Fibroblast of lung (primary cell): Measurements from ENCODE around the gene MKKS. TPM values are rescaled to one million over a fixed set of nuclear protein-coding genes. Genes with fewer than 3 reads are reported as not detected.
A peak's percentile ranks its signal among the peaks of the same experiment; 100 is the strongest.

Source experiments
- DNase-seq, 2 donors: peaks; one replicate each; pipeline versions ENCODE4 v3.0.0 to v3.0.0-alpha.2; 2010; ENCODE audit warnings: low read depth in 2 of 2
- H2AFZ ChIP-seq: 2 replicates; pipeline ENCODE4 v1.5.1; 2012; ENCODE audit warnings: low read length, control low read depth, inconsistent platforms
- H3K27ac ChIP-seq: 2 replicates; pipeline ENCODE4 v1.5.1; 2011; ENCODE audit warnings: low read length, control low read depth; ENCODE audit not compliant: insufficient read depth
- H3K27me3 ChIP-seq: 2 replicates; pipeline ENCODE4 v1.5.1; 2011; ENCODE audit warnings: mild to moderate bottlenecking, low read length; ENCODE audit not compliant: control insufficient read depth, insufficient read depth
- H3K36me3 ChIP-seq: 2 replicates; pipeline ENCODE4 v1.5.1; 2011; ENCODE audit warnings: low read length; ENCODE audit not compliant: control insufficient read depth, insufficient read depth
- H3K4me1 ChIP-seq: 2 replicates; pipeline ENCODE4 v1.5.1; 2011; ENCODE audit warnings: low read length; ENCODE audit not compliant: control insufficient read depth, insufficient read depth; ENCODE audit errors: extremely low read depth
- H3K4me2 ChIP-seq: 2 replicates; pipeline ENCODE4 v1.5.1; 2011; ENCODE audit warnings: low read length, control low read depth; ENCODE audit not compliant: insufficient read depth; ENCODE audit errors: extremely low read depth
- H3K4me3 ChIP-seq, 4 experiments: fragments of 200-600 bp in 1 of 4; sonication (generic) in 1 of 4; replicated peaks in 1 of 4; 2 replicates each; pipeline ENCODE4 v1.5.1; 2011 to 2016; ENCODE audit warnings: low read length in 4 of 4, low read depth in 3 of 4, mild to moderate bottlenecking in 3 of 4, control low read depth in 2 of 4, inconsistent platforms in 1 of 4, mixed read lengths in 1 of 4; ENCODE audit not compliant: insufficient read depth in 1 of 4; ENCODE audit errors: control extremely low read depth in 1 of 4
- H3K79me2 ChIP-seq: 2 replicates; pipeline ENCODE4 v1.5.1; 2012; ENCODE audit warnings: mild to moderate bottlenecking, low read length, inconsistent platforms; ENCODE audit not compliant: control insufficient read depth, insufficient read depth
- H3K9ac ChIP-seq: 2 replicates; pipeline ENCODE4 v1.5.1; 2011; ENCODE audit warnings: mild to moderate bottlenecking, low read length, control low read depth; ENCODE audit not compliant: insufficient read depth
- H3K9me3 ChIP-seq: 2 replicates; pipeline ENCODE4 v1.5.1; 2012; ENCODE audit warnings: low read depth, low read length; ENCODE audit not compliant: control insufficient read depth, insufficient read depth
- H4K20me1 ChIP-seq: 2 replicates; pipeline ENCODE4 v1.5.1; 2011; ENCODE audit warnings: low read length; ENCODE audit not compliant: control insufficient read depth, insufficient read depth; ENCODE audit errors: extremely low read depth
- CTCF ChIP-seq, 2 donors: IDR thresholded peaks in 1 of 2; conservative IDR thresholded peaks in 1 of 2; 1 replicate in 1 of 2; 2 replicates in 1 of 2; pipeline ENCODE4 v1.5.1; 2011 to 2012; ENCODE audit warnings: low read length in 2 of 2, control low read depth in 1 of 2, inconsistent platforms in 1 of 2, low read depth in 1 of 2, mild to moderate bottlenecking in 1 of 2
- EZH2 ChIP-seq: IDR thresholded peaks from 2 replicates; pipeline ENCODE4 v1.5.1; 2012; ENCODE audit warnings: low read length, control low read depth, mild to moderate bottlenecking; ENCODE audit errors: missing control alignments
- polyA minus RNA-seq: library from RNA; depleted of rRNA, polyadenylated mRNA; stranded (reverse); fragments of >200 nt; gene quantifications from 2 replicates; pipeline ENCODE4 v1.2.3, GENCODE V29; 2011; ENCODE audit warnings: low replicate concordance
- polyA plus RNA-seq, 2 donors: library from polyadenylated mRNA; depleted of rRNA in 1 of 2; stranded (reverse) in 1 of 2; unstranded in 1 of 2; fragments of >200 nt; gene quantifications; 2 replicates each; pipeline ENCODE4 v1.2.1, GENCODE V29; 2011 to 2012; ENCODE audit warnings: missing spikeins in 1 of 2
- total RNA-seq: library from RNA; depleted of rRNA; stranded (reverse); fragments of >200 nt; gene quantifications from 2 replicates; pipeline ENCODE4 v1.2.1, GENCODE V29; 2014

The MKKS gene
- total RNA-seq = 5.9 and 6.4 TPM in 2 replicates
- 13.1 and 13.5 TPM in 2 replicates for polyA plus RNA-seq
- polyA plus RNA-seq (2012) = 7.9 and 9.6 TPM in 2 replicates
- polyA minus RNA-seq = 4.0 and 4.4 TPM in 2 replicates

GRCh38 chr20:10433623-10434466, at the start of gene MKKS:
MKKS (minus strand) TSS chr20:10434222; CDS start chr20:10413514, 20,708 bp downstream.
- peaks cover 2% of the 10 kb centered on the region for H3K4me1 ChIP-seq
- H3K4me3 ChIP-seq = peak within 1 kb of the TSS; percentile 86 to 97 (median 94)
- H3K4me2 ChIP-seq = peak within 1 kb of the TSS; percentile 97
- peak within 1 kb of the TSS; percentile 97 for H2AFZ ChIP-seq
- no peaks in the 10 kb centered on the region for H4K20me1 ChIP-seq
- H3K27me3 ChIP-seq = no peaks in the 10 kb centered on the region
- no peak for TF ChIP-seq CTCF (conservative IDR thresholded peaks at IDR 0.05 in 1 of 2, IDR thresholded peaks at IDR 0.05 in 1 of 2; ENCODE audit: low read depth in 1 of 2, low read length in 2 of 2)
- TF ChIP-seq EZH2 = no peak
- H3K27ac ChIP-seq = peak within 1 kb of the TSS; percentile 78
- H3K9me3 ChIP-seq = no peaks in the 10 kb centered on the region
- H3K9ac ChIP-seq = peak within 1 kb of the TSS; percentile 77
- H3K79me2 ChIP-seq = peaks cover 45% of the 10 kb centered on the region
- peak; percentile 94 for DNase-seq
- H3K36me3 ChIP-seq = no peaks in the 10 kb centered on the region

- Histone ChIP-seq H3K4me2 (no peak overlapping the region), H3K36me3 (no peaks in the 10 kb centered on the region), H3K9ac (no peak overlapping the region), H2AFZ (no peak overlapping the region), H3K27me3 (no peaks in the 10 kb centered on the region), H3K9me3 (no peaks in the 10 kb centered on the region), H4K20me1 (no peaks in the 10 kb centered on the region), H3K4me3 (no peak overlapping the region), H3K4me1 (no peaks in the 10 kb centered on the region), H3K27ac (no peak overlapping the region), H3K79me2 (no peaks in the 10 kb centered on the region)
- no peak for DNase-seq
- TF ChIP-seq CTCF (conservative IDR thresholded peaks at IDR 0.05 in 1 of 2, IDR thresholded peaks at IDR 0.05 in 1 of 2; ENCODE audit: low read depth in 1 of 2, low read length in 2 of 2) = no peak
- no peak for TF ChIP-seq EZH2
Observed at GRCh38 chr20:10483691-10484090, 49.7 kb upstream of the MKKS start.

- TF ChIP-seq EZH2 (no peak), CTCF (conservative IDR thresholded peaks at IDR 0.05 in 1 of 2, IDR thresholded peaks at IDR 0.05 in 1 of 2; ENCODE audit: low read depth in 1 of 2, low read length in 2 of 2) (no peak)
- Histone ChIP-seq H3K4me1 (no peaks in the 10 kb centered on the region), H3K9me3 (no peaks in the 10 kb centered on the region), H3K9ac (no peak overlapping the region), H4K20me1 (no peaks in the 10 kb centered on the region), H3K4me2 (no peak overlapping the region), H3K27ac (no peak overlapping the region), H3K4me3 (no peak overlapping the region), H2AFZ (no peak overlapping the region), H3K79me2 (no peaks in the 10 kb centered on the region), H3K36me3 (no peaks in the 10 kb centered on the region), H3K27me3 (no peaks in the 10 kb centered on the region)
- DNase-seq = no peak
Observed at GRCh38 chr20:10481676-10482075, 47.7 kb upstream of the MKKS start.
